SJSA1 (cell line): Measurements from ENCODE around the gene ZNF564. TPM values are rescaled to one million over a fixed set of nuclear protein-coding genes. Genes with fewer than 3 reads are reported as not detected.

Experiments used
- DNase-seq, 2 experiments: peaks; one replicate each; pipeline ENCODE4 v3.0.0-alpha.2; 2015 to 2020; ENCODE audit warnings: low spot score in 2 of 2, low read depth in 1 of 2
- H3K27ac ChIP-seq: fragments of 250-450 bp; sonication (Bioruptor Pico); 2 replicates; pipeline ENCODE4 v1.5.1; 2020; ENCODE audit warnings: mild to moderate bottlenecking, moderate library complexity
- H3K27me3 ChIP-seq: fragments of 250-450 bp; sonication (Bioruptor Pico); replicated peaks from 2 replicates; pipeline ENCODE4 v1.5.1; 2020; ENCODE audit warnings: mild to moderate bottlenecking, moderate library complexity
- H3K36me3 ChIP-seq: fragments of 250-450 bp; sonication (Bioruptor Pico); 2 replicates; pipeline ENCODE4 v1.5.1; 2020; ENCODE audit warnings: mild to moderate bottlenecking
- H3K4me1 ChIP-seq: fragments of 250-450 bp; sonication (Bioruptor Pico); replicated peaks from 2 replicates; pipeline ENCODE4 v1.6.1; 2021; ENCODE audit warnings: mild to moderate bottlenecking
- H3K4me3 ChIP-seq: fragments of 250-450 bp; sonication (Bioruptor Pico); 2 replicates; pipeline ENCODE4 v1.5.1; 2020; ENCODE audit warnings: mild to moderate bottlenecking
- H3K9me3 ChIP-seq: fragments of 250-450 bp; sonication (Bioruptor Pico); replicated peaks from 2 replicates; pipeline ENCODE4 v1.5.1; 2020; ENCODE audit warnings: mild to moderate bottlenecking
- total RNA-seq: library from RNA; depleted of rRNA; stranded (reverse); fragments of >200 nt; shearing (Covaris generic); gene quantifications from 2 replicates; pipeline ENCODE4 v1.2.3, GENCODE V29; 2014; rRNA removed

Gene ZNF564
- total RNA-seq, 1 experiment from 2014 or later: 3.3 TPM

DNA sequence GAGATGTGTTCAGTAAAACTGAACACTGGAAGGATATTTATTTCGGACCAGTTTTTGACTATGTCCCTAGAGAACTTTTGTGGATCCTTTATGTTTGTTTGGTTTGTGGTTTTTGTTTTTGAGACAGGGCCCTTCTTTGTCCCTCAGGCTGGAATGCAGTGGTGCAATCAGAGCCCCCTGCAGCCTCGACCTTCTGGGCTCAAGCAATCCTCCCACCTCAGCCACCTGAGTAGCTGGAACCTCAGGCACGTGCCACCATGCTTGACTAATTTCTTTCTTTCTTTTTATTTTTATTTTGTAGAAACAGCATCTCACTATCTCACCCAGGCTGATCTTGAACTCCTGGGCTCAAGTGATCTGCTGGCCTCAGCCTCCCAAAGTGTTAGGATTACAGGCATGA lies 65.7 kb downstream of the ZNF564 start:
- H3K36me3 ChIP-seq: peaks cover 5% of the 10 kb centered on the region
- peaks cover 6% of the 10 kb centered on the region; the same call in 1 of the 2 replicates for H3K9me3 ChIP-seq
- no peak overlapping the region for H3K27ac ChIP-seq
- H3K4me3 ChIP-seq: no peak overlapping the region
- no peaks in the 10 kb centered on the region; the same call in none of the 2 replicates for H3K4me1 ChIP-seq
- DNase-seq: no peak
- H3K27me3 ChIP-seq: no peaks in the 10 kb centered on the region

DNA sequence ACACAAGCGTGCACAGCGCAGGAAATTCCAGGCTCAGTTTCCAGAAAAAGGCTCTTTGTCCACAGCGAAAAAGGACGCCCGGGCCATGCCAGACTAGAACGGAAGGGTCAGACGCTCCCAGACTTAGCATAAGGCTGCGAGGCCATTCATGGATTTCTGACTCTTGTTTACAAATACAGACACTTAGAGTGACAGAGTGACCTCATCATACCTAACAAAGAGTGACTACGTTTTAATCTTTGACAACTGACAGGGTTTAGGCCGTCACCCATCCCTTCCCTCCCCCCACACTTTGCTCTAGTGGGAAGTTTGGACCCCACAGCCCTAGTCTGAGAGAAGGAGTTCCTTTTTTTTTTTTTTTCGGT lies 66.2 kb downstream of the ZNF564 start:
- H3K36me3 ChIP-seq: peaks cover 5% of the 10 kb centered on the region
- no peak overlapping the region for H3K27ac ChIP-seq
- DNase-seq: no peak
- peak overlapping the region; percentile 69 for H3K4me3 ChIP-seq
- H3K27me3 ChIP-seq: no peaks in the 10 kb centered on the region
- H3K4me1 ChIP-seq: no peaks in the 10 kb centered on the region; the same call in none of the 2 replicates
- peaks cover 6% of the 10 kb centered on the region; the same call in 1 of the 2 replicates for H3K9me3 ChIP-seq

DNA sequence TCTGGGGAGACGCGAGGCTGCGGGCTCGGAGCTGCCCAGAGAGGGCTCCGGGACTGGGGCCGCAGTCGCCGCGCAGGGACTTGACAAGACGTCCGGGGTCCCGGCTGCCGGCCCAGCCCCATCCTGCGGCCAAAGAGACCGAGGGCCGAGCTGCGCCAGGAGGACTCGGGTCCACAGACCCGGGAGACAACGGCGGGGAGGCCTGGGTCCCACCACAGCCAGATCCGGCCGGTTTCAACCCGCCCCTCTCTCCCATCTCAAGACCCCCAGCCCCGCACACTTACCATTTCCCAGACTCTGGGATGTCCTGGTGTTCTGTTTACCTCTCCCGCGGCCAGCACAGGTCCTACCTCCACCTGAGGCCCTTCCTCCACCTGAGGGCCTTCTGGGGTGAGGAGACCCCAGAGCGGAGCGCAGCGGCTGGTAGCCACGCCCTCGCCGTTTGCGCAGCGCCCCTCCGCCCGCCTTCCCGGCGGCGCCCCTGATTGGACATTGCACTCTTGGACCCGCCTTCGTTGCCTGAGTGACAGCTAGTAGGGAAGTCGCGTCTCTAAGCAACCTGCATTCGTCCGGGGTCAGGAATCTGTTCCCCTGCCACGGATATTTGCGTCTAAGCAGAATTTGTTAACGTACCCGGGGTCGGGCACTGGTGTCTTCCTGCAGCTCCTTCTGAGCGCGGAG lies 66.8 kb downstream of the ZNF564 start, which contains the start of gene ZNF709:
TSS of gene ZNF709 (minus strand) at position 446 of the 681 bp plus-strand sequence. CDS start at position 287, 159 bp downstream.
- H3K4me3 ChIP-seq: peak within 1 kb of the TSS; percentile 69
- H3K4me1 ChIP-seq: no peaks in the 10 kb centered on the region; the same call in none of the 2 replicates

DNA sequence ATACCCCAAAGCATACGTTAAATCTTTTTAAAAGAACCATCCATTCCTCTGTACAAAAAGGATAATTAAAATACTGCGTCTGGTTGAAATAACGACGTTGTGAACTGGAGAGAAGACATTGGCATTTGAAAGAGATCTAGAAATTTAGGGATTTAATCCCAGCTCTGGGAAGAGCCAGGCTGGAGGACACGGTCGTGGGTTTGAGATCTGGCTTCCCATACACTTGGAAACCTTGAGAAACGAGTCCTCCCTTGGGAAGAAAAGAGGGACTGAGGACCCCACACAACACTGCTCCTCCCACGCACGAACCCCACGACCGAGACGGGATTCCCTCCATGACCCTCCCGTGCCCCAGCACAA lies 67.3 kb downstream of the ZNF564 start:
- Histone ChIP-seq H3K36me3 (peaks cover 5% of the 10 kb centered on the region), H3K27me3 (no peaks in the 10 kb centered on the region), H3K9me3 (peaks cover 6% of the 10 kb centered on the region; the same call in 1 of the 2 replicates), H3K27ac (no peak overlapping the region), H3K4me3 (peak overlapping the region; percentile 69), H3K4me1 (no peaks in the 10 kb centered on the region; the same call in none of the 2 replicates)
- DNase-seq: no peak

More for the DNA sequence above, 66.8 kb downstream of the ZNF564 start, which contains the start of gene ZNF709:
- 0 out of 2 replicates have a peak within 1 kb of the TSS, but pooled peaks have one; percentile 9 for H3K27ac ChIP-seq
- DNase-seq: peak; percentile 71
- H3K36me3 ChIP-seq: peaks cover 5% of the 10 kb centered on the region
- H3K9me3 ChIP-seq: peaks cover 6% of the 10 kb centered on the region; the same call in 1 of the 2 replicates
- H3K27me3 ChIP-seq: no peaks in the 10 kb centered on the region

DNA sequence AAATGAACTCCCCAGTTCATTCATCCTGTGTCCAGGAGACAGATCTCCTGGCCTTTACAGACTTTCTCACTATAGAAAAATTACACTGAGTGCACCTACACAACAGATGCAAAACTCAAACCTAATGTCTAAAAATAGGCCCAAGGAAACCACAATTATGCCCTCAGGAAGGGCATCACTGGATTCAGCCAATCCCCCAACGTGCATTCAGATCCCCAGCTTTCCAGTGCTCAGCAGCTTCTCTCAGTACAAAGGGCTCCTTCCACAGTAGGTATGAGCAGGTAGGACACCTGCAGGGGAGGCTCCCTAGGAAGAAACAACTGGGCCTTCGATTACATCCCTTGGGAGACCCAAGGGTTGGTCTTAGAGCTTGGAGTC lies 68.8 kb downstream of the ZNF564 start:
- peaks cover 5% of the 10 kb centered on the region for H3K36me3 ChIP-seq
- no peak for DNase-seq
- no peak overlapping the region for H3K27ac ChIP-seq
- H3K4me3 ChIP-seq: no peak overlapping the region
- no peaks in the 10 kb centered on the region; the same call in none of the 2 replicates for H3K4me1 ChIP-seq
- no peaks in the 10 kb centered on the region for H3K27me3 ChIP-seq
- peaks cover 6% of the 10 kb centered on the region for H3K9me3 ChIP-seq

DNA sequence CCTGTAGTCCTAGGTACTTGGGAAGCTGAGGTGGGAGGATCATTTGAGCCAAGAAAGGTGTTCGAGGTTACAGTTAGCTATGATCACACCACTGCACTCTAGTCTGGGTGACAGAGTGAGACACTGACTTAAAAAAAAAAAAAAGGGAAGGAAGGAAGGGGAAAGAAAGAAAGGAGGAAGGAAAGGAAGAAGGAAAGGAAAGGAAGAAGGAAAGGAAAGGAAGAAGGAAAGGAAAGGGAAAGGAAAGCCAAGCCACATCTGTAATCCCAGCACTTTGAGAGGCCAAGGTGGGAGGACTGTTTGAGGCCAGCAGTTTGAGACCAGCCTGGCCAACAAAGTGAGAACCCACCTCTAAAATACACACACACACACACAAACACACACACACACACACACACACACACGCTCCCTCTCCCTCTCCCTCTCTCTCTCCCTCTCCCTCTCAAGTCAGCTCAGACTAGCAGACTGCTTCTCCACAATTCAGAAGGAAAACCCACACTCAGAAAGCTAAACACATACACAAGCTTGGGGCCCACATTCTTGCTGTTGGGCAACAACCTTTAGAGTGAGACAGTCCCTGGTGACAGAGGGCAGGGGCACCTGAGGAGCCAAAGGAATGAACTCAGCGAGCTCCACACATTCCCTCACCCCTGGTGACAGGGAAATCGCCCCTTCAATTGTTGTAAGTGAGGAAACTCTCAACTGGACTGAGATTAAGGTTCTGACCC lies 69.3 kb downstream of the ZNF564 start:
- DNase-seq: no peak
- peaks cover 6% of the 10 kb centered on the region for H3K9me3 ChIP-seq
- no peaks in the 10 kb centered on the region; the same call in none of the 2 replicates for H3K4me1 ChIP-seq
- no peaks in the 10 kb centered on the region for H3K27me3 ChIP-seq
- H3K27ac ChIP-seq: no peak overlapping the region
- no peak overlapping the region for H3K4me3 ChIP-seq
- H3K36me3 ChIP-seq: peaks cover 5% of the 10 kb centered on the region

DNA sequence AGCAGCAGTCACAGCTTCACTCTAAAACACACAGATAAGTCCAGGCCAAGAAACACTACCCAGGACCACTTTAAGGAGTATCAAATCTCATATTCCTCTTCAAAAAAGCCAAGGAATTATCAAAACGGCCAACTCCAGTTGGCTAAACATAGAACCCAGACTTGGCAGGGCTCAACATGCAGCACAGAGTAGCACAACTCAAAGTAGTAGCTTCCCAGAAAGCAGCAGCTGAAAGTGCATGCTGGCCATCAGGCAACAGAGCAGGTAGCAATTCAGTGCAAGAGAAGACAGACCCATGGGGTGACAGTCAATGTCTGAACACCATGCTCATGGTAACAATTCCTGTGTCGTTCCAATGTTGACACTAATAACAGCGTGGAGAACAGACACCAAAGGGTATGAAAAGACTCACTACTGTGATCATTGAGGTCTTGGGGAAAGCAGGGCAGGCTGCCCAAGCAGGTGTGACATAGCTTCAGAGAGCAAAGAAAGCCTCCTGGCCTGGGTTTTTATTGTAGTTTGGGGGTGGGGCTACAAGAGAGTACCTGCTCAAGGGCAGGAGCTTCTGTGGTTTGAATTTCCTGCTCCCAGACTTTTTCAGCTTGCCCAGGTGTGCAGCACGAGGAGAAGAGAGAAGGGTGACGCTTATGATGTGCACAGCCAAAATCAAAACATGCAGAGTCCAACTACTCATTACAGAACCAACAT lies 72.9 kb downstream of the ZNF564 start:
- Histone ChIP-seq H3K27ac (no peak overlapping the region), H3K4me3 (no peak overlapping the region), H3K4me1 (no peaks in the 10 kb centered on the region), H3K27me3 (no peaks in the 10 kb centered on the region), H3K36me3 (no peaks in the 10 kb centered on the region), H3K9me3 (no peaks in the 10 kb centered on the region; the same call in none of the 2 replicates)
- DNase-seq: no peak

Other genes with a start within 250 kb of the ZNF564 start
- gene ZNF563, start 217.8 kb downstream of the ZNF564 start, total RNA-seq: 0.45 and 1.2 TPM in 2 replicates
- gene ZNF442, start 185.8 kb downstream of the ZNF564 start, total RNA-seq: 1.1 and 1.2 TPM in 2 replicates
- 0.19 and 0.42 TPM in 2 replicates for gene ZNF799, start 150.2 kb downstream of the ZNF564 start, total RNA-seq
- gene ZNF443, start 110.5 kb downstream of the ZNF564 start, total RNA-seq: 0.71 TPM in 1 of 2 replicates, not detected in the other
- 0.97 TPM in 1 of 2 replicates, not detected in the other for gene ZNF709, start 66.7 kb downstream of the ZNF564 start, total RNA-seq
- 2.1 and 2.4 TPM in 2 replicates for gene ZNF490, start 59.3 kb upstream of the ZNF564 start, total RNA-seq
- gene ZNF791, start 59.4 kb upstream of the ZNF564 start, total RNA-seq: 14.8 and 15.4 TPM in 2 replicates
- 36.1 and 38.7 TPM in 2 replicates for gene MAN2B1, start 115.3 kb upstream of the ZNF564 start, total RNA-seq
- gene WDR83, start 115.3 kb upstream of the ZNF564 start, total RNA-seq: 9.7 and 23.7 TPM in 2 replicates
- gene DHPS, start 130.4 kb upstream of the ZNF564 start, total RNA-seq: 69.4 and 71.1 TPM in 2 replicates
- gene GNG14, start 136.5 kb upstream of the ZNF564 start, total RNA-seq: not detected in 2 replicates
- gene FBXW9, start 145.1 kb upstream of the ZNF564 start, total RNA-seq: 9.0 and 13.2 TPM in 2 replicates
- gene TNPO2, start 172.4 kb upstream of the ZNF564 start, total RNA-seq: 24.0 and 25.8 TPM in 2 replicates
- gene TRIR, start 183.2 kb upstream of the ZNF564 start, total RNA-seq: 274 and 417 TPM in 2 replicates
- gene GET3, start 186.0 kb upstream of the ZNF564 start, total RNA-seq: 88.5 and 127 TPM in 2 replicates
- 0.13 TPM in 1 of 2 replicates, not detected in the other for gene BEST2, start 200.3 kb upstream of the ZNF564 start, total RNA-seq
- gene HOOK2, start 224.1 kb upstream of the ZNF564 start, total RNA-seq: 12.4 and 27.5 TPM in 2 replicates
- 112 and 115 TPM in 2 replicates for gene JUNB, start 240.0 kb upstream of the ZNF564 start, total RNA-seq